Ascending aorta (tissue), 2 donors: Measurements from ENCODE around the gene TTC7B. TPM values are rescaled to one million over a fixed set of nuclear protein-coding genes. Genes with fewer than 3 reads are reported as not detected.

Experiments used
- DNase-seq, 2 donors: peaks; one replicate each; pipeline ENCODE4 v3.0.0-alpha.2; 2019; ENCODE audit warnings: low spot score in 2 of 2
- H3K27ac ChIP-seq, 2 donors: fragments of 200-600 bp; sonication (generic); one replicate each; pipeline ENCODE4 v1.5.1; 2016 to 2017; ENCODE audit warnings: mild to moderate bottlenecking in 1 of 2
- H3K27me3 ChIP-seq: fragments of 200-600 bp; sonication (generic); one replicate; pipeline ENCODE4 v1.5.1; 2017
- H3K36me3 ChIP-seq, 2 donors: fragments of 200-600 bp; sonication (generic); one replicate each; pipeline ENCODE4 v1.5.1; 2016
- H3K4me1 ChIP-seq, 2 donors: fragments of 200-600 bp; sonication (generic); one replicate each; pipeline ENCODE4 v1.5.1; 2016 to 2017; ENCODE audit warnings: mild to moderate bottlenecking in 1 of 2
- H3K4me3 ChIP-seq, 2 donors: fragments of 200-600 bp; sonication (generic); one replicate each; pipeline ENCODE4 v1.5.1; 2016 to 2017; ENCODE audit warnings: mild to moderate bottlenecking in 1 of 2
- H3K9me3 ChIP-seq, 2 donors: fragments of 200-600 bp; sonication (generic); one replicate each; pipeline ENCODE4 v1.5.1; 2016
- intact Hi-C: fragments of 100-400 bp; cut with DNase I; formaldehyde crosslinking; loops from one replicate; pipeline ENCODE4 v1.15.1; 2023
- total RNA-seq: library from RNA; depleted of rRNA; stranded (reverse); fragments of >200 nt; gene quantifications from one replicate; pipeline ENCODE4 v1.1.0, GENCODE V29; 2016
- TF ChIP-seq, protein P1 (sequence below), 3 experiments: fragments of 200-600 bp in 2 of 3; fragments of 450-650 bp in 1 of 3; sonication (generic) in 2 of 3; IDR thresholded peaks; one replicate each; pipeline ENCODE4 v1.5.1; 2016 to 2019; ENCODE audit warnings: antibody characterized with exemption in 3 of 3, mild to moderate bottlenecking in 1 of 3, moderate library complexity in 1 of 3

TTC7B gene
- total RNA-seq, 1 donor from 2014 or later: 18.5 TPM

- no peak for DNase-seq
- intact Hi-C loops: no loop called here
- TF ChIP-seq, protein P1, sequence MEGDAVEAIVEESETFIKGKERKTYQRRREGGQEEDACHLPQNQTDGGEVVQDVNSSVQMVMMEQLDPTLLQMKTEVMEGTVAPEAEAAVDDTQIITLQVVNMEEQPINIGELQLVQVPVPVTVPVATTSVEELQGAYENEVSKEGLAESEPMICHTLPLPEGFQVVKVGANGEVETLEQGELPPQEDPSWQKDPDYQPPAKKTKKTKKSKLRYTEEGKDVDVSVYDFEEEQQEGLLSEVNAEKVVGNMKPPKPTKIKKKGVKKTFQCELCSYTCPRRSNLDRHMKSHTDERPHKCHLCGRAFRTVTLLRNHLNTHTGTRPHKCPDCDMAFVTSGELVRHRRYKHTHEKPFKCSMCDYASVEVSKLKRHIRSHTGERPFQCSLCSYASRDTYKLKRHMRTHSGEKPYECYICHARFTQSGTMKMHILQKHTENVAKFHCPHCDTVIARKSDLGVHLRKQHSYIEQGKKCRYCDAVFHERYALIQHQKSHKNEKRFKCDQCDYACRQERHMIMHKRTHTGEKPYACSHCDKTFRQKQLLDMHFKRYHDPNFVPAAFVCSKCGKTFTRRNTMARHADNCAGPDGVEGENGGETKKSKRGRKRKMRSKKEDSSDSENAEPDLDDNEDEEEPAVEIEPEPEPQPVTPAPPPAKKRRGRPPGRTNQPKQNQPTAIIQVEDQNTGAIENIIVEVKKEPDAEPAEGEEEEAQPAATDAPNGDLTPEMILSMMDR (IDR thresholded peaks at IDR 0.05): no peak
- H3K27me3 ChIP-seq: no peaks in the 10 kb centered on the region
- H3K4me3 ChIP-seq: no peak overlapping the region
- no peaks in the 10 kb centered on the region for H3K9me3 ChIP-seq
- no peaks in the 10 kb centered on the region for H3K36me3 ChIP-seq
- peaks cover 8 to 13% of the 10 kb centered on the region in 2 donors for H3K4me1 ChIP-seq
- H3K27ac ChIP-seq: peak overlapping the region; percentile 70 to 80
These were observed 263.5 kb downstream of the TTC7B start for GRCh38 chr14:90552465-90553297.

DNA sequence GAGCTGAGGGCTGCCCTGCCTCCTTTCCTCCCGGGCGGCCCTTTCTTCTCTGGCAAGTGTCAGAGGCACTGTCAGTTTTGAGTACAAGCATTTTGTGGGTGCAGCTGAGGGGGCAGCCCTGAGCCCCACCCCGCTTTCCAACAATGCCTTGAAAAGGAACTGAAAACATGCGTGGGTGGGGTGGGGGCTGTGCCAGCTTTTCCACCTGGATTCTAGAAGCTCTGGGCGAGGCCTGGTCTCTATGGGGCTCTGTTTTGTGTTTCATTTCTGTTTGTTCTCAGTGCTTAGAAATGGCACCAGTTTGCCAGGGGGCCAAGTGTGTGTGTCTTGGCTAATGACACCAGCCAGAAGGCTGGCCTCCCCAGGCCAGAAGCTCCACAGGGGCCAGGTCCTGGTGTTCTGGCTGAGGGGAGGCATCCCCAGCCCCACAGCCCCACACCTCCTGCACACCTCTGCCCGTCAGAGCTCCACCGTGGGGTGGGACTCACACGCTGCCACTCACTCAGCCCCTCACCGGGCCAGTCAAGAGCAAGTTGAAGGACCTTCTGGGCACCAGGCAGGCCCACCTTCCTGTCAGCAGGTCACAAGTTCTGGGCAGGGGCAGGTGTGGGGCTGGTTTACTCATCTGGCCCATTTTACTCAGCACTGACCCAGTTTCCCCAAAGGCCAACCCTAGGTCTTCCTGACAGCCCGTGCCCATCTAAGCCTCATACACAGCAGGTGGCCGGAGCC, 264.3 kb downstream of the TTC7B start:
- Histone ChIP-seq H3K36me3 (no peaks in the 10 kb centered on the region), H3K27me3 (no peaks in the 10 kb centered on the region), H3K9me3 (no peaks in the 10 kb centered on the region), H3K27ac (peak overlapping the region; percentile 70 to 80), H3K4me3 (no peak overlapping the region), H3K4me1 (peaks cover 8 to 13% of the 10 kb centered on the region in 2 donors)
- DNase-seq: no peak
- TF ChIP-seq, protein P1 (IDR thresholded peaks at IDR 0.05): no peak
- intact Hi-C loops: no loop called here

DNA sequence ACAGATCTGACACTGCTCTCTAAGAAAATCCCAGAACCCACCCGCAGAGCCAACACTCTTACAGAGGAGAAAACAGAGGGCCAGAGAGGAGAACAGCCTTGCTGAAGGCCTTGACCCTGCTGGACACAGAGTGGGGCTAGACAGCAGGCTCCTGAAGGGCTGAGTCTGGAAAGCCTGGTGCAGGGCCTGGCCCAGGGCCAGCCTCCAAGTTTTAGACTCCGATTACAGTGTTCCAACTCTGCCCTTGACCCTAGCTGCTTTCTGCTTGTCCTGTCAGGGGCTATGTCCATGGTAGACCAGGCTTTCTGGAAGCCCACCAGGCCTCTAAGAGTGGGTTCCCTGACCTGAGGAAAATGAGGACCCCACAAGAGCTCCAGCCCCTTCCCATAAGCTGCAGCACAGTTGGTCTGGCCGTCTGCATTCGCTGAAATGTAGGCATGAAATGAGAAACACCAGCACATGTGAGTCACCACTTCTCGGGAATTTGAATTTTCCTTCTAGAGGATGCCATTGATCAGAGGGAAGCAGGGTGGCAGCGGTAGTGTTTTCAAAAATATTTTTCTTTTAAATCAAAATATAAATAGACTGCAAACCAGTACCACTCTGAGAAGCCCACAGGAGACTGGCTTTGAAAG, 265.0 kb downstream of the TTC7B start:
- intact Hi-C loops: no loop called here

GRCh38 chr14:90549794-90550641, 266.2 kb downstream of the TTC7B start:
- TF ChIP-seq, protein P1 (IDR thresholded peaks at IDR 0.05): no peak
- DNase-seq: no peak
- Histone ChIP-seq H3K36me3 (no peaks in the 10 kb centered on the region), H3K9me3 (no peaks in the 10 kb centered on the region), H3K27me3 (no peaks in the 10 kb centered on the region), H3K4me1 (peaks cover 18 to 29% of the 10 kb centered on the region in 2 donors), H3K4me3 (no peak overlapping the region), H3K27ac (peak overlapping the region in 1 of 2 donors; percentile 80)
- intact Hi-C loops: loop anchor here (5.0 kb wide), 1 partner anchor 153 kb away; the partner anchor contains the start of gene CALM1

More for the DNA sequence above, 265.0 kb downstream of the TTC7B start:
- Histone ChIP-seq H3K9me3 (no peaks in the 10 kb centered on the region), H3K4me1 (peaks cover 14 to 18% of the 10 kb centered on the region in 2 donors), H3K27ac (peak overlapping the region; percentile 70 to 80), H3K36me3 (no peaks in the 10 kb centered on the region), H3K27me3 (no peaks in the 10 kb centered on the region), H3K4me3 (no peak overlapping the region)
- DNase-seq: no peak
- TF ChIP-seq, protein P1 (IDR thresholded peaks at IDR 0.05): no peak

- no peak overlapping the region for H3K4me3 ChIP-seq
- no peak overlapping the region for H3K27ac ChIP-seq
- H3K9me3 ChIP-seq: no peaks in the 10 kb centered on the region
- TF ChIP-seq, protein P1 (IDR thresholded peaks at IDR 0.05): no peak
- peaks cover 18 to 31% of the 10 kb centered on the region in 2 donors for H3K4me1 ChIP-seq
- DNase-seq: no peak
- no peaks in the 10 kb centered on the region for H3K27me3 ChIP-seq
- no peaks in the 10 kb centered on the region for H3K36me3 ChIP-seq
- intact Hi-C loops: loop anchor here (5.0 kb wide), 1 partner anchor 151 kb away; the partner anchor contains the start of gene CALM1
These were observed 267.8 kb downstream of the TTC7B start for GRCh38 chr14:90548455-90548854.
